Mammary microvascular endothelial cell (primary cell): ENCODE measurements around the gene MANEAL. TPM values are rescaled to one million over a fixed set of nuclear protein-coding genes. Genes with fewer than 3 reads are reported as not detected.

Source experiments
- total RNA-seq: library from RNA; depleted of rRNA; stranded (reverse); fragments of >200 nt; gene quantifications from 2 replicates; pipeline ENCODE4 v1.2.3, GENCODE V29; 2015

Gene MANEAL, protein sequence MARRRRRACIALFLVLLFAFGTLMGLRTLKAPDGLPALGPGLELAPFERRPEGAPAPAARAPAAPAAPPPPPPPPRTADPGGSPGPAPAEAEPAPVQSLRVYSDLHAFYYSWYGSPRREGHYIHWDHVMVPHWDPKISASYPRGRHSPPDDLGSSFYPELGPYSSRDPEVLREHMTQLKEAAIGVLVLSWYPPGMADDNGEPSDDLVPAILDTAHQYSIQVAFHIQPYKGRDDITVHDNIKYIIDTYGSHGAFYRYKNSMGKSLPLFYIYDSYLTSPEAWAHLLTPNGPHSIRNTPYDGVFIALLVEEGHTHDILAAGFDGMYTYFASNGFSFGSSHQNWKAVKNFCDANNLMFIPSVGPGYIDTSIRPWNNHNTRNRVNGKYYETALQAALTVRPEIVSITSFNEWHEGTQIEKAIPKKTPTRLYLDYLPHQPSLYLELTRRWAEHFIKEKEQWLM
- total RNA-seq, result 0.40 and 0.59 TPM in 2 replicates

GRCh38 chr1:37793773-37794371 lies at the start of gene MANEAL:
MANEAL (plus strand) TSS chr1:37793847; CDS start chr1:37794183, 336 bp downstream.

GRCh38 chr1:37764888-37765441 lies 28.7 kb upstream of the MANEAL start, which contains the start of gene EPHA10:
EPHA10 (minus strand) TSS chr1:37765120; CDS start chr1:37765066, 54 bp downstream.

GRCh38 chr1:37807555-37808368 lies 14.1 kb downstream of the MANEAL start, which contains the start of the genes C1orf122 and YRDC:
C1orf122 (plus strand) TSS chr1:37807790; CDS start chr1:37808405, 615 bp downstream.
YRDC (minus strand) TSS chr1:37808208; CDS start chr1:37808180, 28 bp downstream.

Other genes starting within 250 kb of the MANEAL start
- gene SNIP1, start 239.6 kb upstream of the MANEAL start, total RNA-seq, result 7.9 and 11.3 TPM in 2 replicates
- gene DNALI1, start 236.9 kb upstream of the MANEAL start, total RNA-seq, result 0.20 and 0.34 TPM in 2 replicates
- 30.7 and 33.2 TPM in 2 replicates for gene GNL2, start 197.9 kb upstream of the MANEAL start, total RNA-seq
- not detected in 2 replicates for gene RSPO1, start 159.0 kb upstream of the MANEAL start, total RNA-seq
- 31.5 and 34.0 TPM in 2 replicates for gene CDCA8, start 101.3 kb upstream of the MANEAL start, total RNA-seq
- gene EPHA10, start 28.7 kb upstream of the MANEAL start, total RNA-seq, result not detected in 2 replicates
- gene C1orf122, start 13.9 kb downstream of the MANEAL start, total RNA-seq, result 56.0 and 68.2 TPM in 2 replicates
- gene YRDC, start 14.4 kb downstream of the MANEAL start, total RNA-seq, result 26.6 and 30.7 TPM in 2 replicates
- gene MTF1, start 65.7 kb downstream of the MANEAL start, total RNA-seq, result 2.1 and 2.4 TPM in 2 replicates
- 11.6 and 12.2 TPM in 2 replicates for gene INPP5B, start 153.2 kb downstream of the MANEAL start, total RNA-seq
- gene SF3A3, start 196.2 kb downstream of the MANEAL start, total RNA-seq, result 66.2 and 76.8 TPM in 2 replicates
- gene FHL3, start 211.7 kb downstream of the MANEAL start, total RNA-seq, result 12.7 and 20.7 TPM in 2 replicates
- gene UTP11, start 218.9 kb downstream of the MANEAL start, total RNA-seq, result 59.7 and 75.2 TPM in 2 replicates